GM19043 (cell line): ENCODE measurements around the gene GALNT7.
"Not testable (repeated sequence)": the region's sequence is repeated elsewhere in the genome, so short reads cannot be mapped to it uniquely, and the experiment has no call there.

Experiments used
- ATAC-seq: cut with Tn5 transposase; IDR thresholded peaks from one replicate; pipeline ENCODE4 v1.9.1; 2021; ENCODE audit warnings: low read depth; ENCODE audit not compliant: unreplicated experiment

Gene GALNT7

GRCh38 chr4:173161311-173161710 lies 7.3 kb upstream of the GALNT7 start:
- ATAC-seq, result no peak

- ATAC-seq, result no peak
Observed at GRCh38 chr4:173165706-173166105, 2.9 kb upstream of the GALNT7 start.

- ATAC-seq, result no peak
Observed at GRCh38 chr4:173166491-173166890, 2.1 kb upstream of the GALNT7 start.

- peak; percentile 18 for ATAC-seq
Observed at GRCh38 chr4:173167758-173168395, 734 bp upstream of the GALNT7 start.

GRCh38 chr4:173169178-173169427 lies 492 bp downstream of the GALNT7 start:
- ATAC-seq, result no peak

GRCh38 chr4:173169428-173170181 lies 994 bp downstream of the GALNT7 start:
- peak; percentile 55 for ATAC-seq

- ATAC-seq, result no peak
Observed at GRCh38 chr4:173170182-173170778, 1.7 kb downstream of the GALNT7 start.

GRCh38 chr4:173171098-173171497 lies 2.5 kb downstream of the GALNT7 start:
- ATAC-seq, result no peak

- ATAC-seq, result no peak
Observed at GRCh38 chr4:173171987-173172386, 3.4 kb downstream of the GALNT7 start.

GRCh38 chr4:173174184-173174583 lies 5.6 kb downstream of the GALNT7 start:
- ATAC-seq, result no peak

- no peak for ATAC-seq
Observed at GRCh38 chr4:173174594-173175012, 6.0 kb downstream of the GALNT7 start.

GRCh38 chr4:173176010-173176409 lies 7.4 kb downstream of the GALNT7 start:
- no peak for ATAC-seq

- no peak for ATAC-seq
Observed at GRCh38 chr4:173177232-173177631, 8.6 kb downstream of the GALNT7 start.

- no peak for ATAC-seq
Observed at GRCh38 chr4:173178144-173178543, 9.5 kb downstream of the GALNT7 start.

- peak; percentile 65 for ATAC-seq
Observed at GRCh38 chr4:173181848-173182247, 13.2 kb downstream of the GALNT7 start.

GRCh38 chr4:173182403-173182802 lies 13.8 kb downstream of the GALNT7 start:
- ATAC-seq, result no peak

GRCh38 chr4:173183659-173184247 lies 15.1 kb downstream of the GALNT7 start:
- ATAC-seq, result not testable (repeated sequence)

- ATAC-seq, result no peak
Observed at GRCh38 chr4:173185847-173186510, 17.4 kb downstream of the GALNT7 start.

- ATAC-seq, result no peak
Observed at GRCh38 chr4:173187732-173188131, 19.1 kb downstream of the GALNT7 start.

- no peak for ATAC-seq
Observed at GRCh38 chr4:173188648-173189047, 20.0 kb downstream of the GALNT7 start.

GRCh38 chr4:173189117-173189693 lies 20.6 kb downstream of the GALNT7 start:
- ATAC-seq, result no peak
